K562 (cell line): Measurements from ENCODE around the gene MAMDC2. TPM values are rescaled to one million over a fixed set of nuclear protein-coding genes. Genes with fewer than 3 reads are reported as not detected.

Experiments
- ATAC-seq: fragments of 200-7000 bp; cut with Tn5 transposase; 3 replicates; pipeline ENCODE4 v1.9.1; 2020; ENCODE audit warnings: moderate library complexity
- BruUV-seq: library from RNA; stranded (reverse); fragments of 400-500 nt; replicated peaks from 2 replicates; lab custom pipeline; 2021; lab: Mats Ljungman, UMichigan
- CTCF ChIA-PET: fragments of 300-600 bp; formaldehyde crosslinking; extraction: SDS; loops from one replicate; lab custom pipeline; 2021; ENCODE audit warnings: low intra/inter-chr PET ratio; lab: Yijun Ruan, JAX
- POLR2A ChIA-PET: fragments of 300-600, 350-650 bp; sonication (Branson Sonifier 250); formaldehyde crosslinking; extraction: SDS; loops from one replicate; lab custom pipeline; 2021; ENCODE audit warnings: antibody characterized with exemption, inconsistent platforms; lab: Yijun Ruan, JAX
- DNase-seq, 4 experiments: peaks; one replicate each; pipeline versions ENCODE4 v3.0.0 to v3.0.0-alpha.2; 2011 to 2018; ENCODE audit warnings: low spot score in 3 of 4, mixed read lengths in 3 of 4; ENCODE audit errors: extremely low read depth in 1 of 4
- FAIRE-seq: peaks from 2 replicates; lab custom pipeline; 2011; peaks lifted over from hg19 to GRCh38; lab: Jason Lieb, UNC
- H2AFZ ChIP-seq: 2 replicates; pipeline ENCODE4 v1.6.0; 2011; ENCODE audit warnings: low read depth, low read length, control low read depth, inconsistent platforms
- H3K27ac ChIP-seq: fragments of 200-600 bp; 3 replicates; pipeline ENCODE4 v1.8.0; 2011; ENCODE audit warnings: low read depth, mild to moderate bottlenecking, control low read depth, inconsistent platforms, low read length, moderate library complexity, mixed read lengths; ENCODE audit errors: extremely low read depth
- H3K27me3 ChIP-seq, 2 experiments: fragments of 300-600 bp in 1 of 2; 2 replicates in 1 of 2; 3 replicates in 1 of 2; pipeline versions ENCODE4 v1.6.0 to v1.8.0; 2011; ENCODE audit warnings: inconsistent platforms in 2 of 2, low read length in 2 of 2, mild to moderate bottlenecking in 1 of 2, mixed read lengths in 1 of 2, moderate library complexity in 1 of 2; ENCODE audit not compliant: control insufficient read depth in 2 of 2, insufficient read depth in 2 of 2
- H3K36me3 ChIP-seq: fragments of 300-600 bp; 3 replicates; pipeline ENCODE4 v1.8.0; 2011; ENCODE audit warnings: mild to moderate bottlenecking, low read length, inconsistent platforms; ENCODE audit not compliant: control insufficient read depth, insufficient read depth
- H3K4me1 ChIP-seq, 2 experiments: fragments of 200-600 bp in 1 of 2; replicated peaks in 1 of 2; 2 replicates in 1 of 2; 3 replicates in 1 of 2; pipeline versions ENCODE4 v1.5.1 to v1.8.0; 2011; ENCODE audit warnings: inconsistent platforms in 2 of 2, low read length in 2 of 2, mild to moderate bottlenecking in 1 of 2, mixed read lengths in 1 of 2, moderate library complexity in 1 of 2; ENCODE audit not compliant: control insufficient read depth in 2 of 2, insufficient read depth in 2 of 2
- H3K4me2 ChIP-seq: 2 replicates; pipeline ENCODE4 v1.6.1; 2011; ENCODE audit warnings: low read length, control low read depth, inconsistent platforms, mixed read lengths; ENCODE audit not compliant: insufficient read depth
- H3K4me3 ChIP-seq: fragments of 200-600 bp; sonication (generic), shearing (Covaris generic); 2 replicates; pipeline ENCODE4 v1.5.1; 2016; ENCODE audit warnings: control low read depth, inconsistent platforms
- H3K79me2 ChIP-seq: fragments of 200-600 bp; 3 replicates; pipeline ENCODE4 v1.8.0; 2011; ENCODE audit warnings: low read length, inconsistent platforms; ENCODE audit not compliant: control insufficient read depth, insufficient read depth
- H3K9ac ChIP-seq, 2 experiments: 2 replicates each; pipeline versions ENCODE4 v1.6.0 to v1.6.1; 2011; ENCODE audit warnings: low read depth in 2 of 2, low read length in 2 of 2, control low read depth in 1 of 2, inconsistent platforms in 1 of 2, mild to moderate bottlenecking in 1 of 2, mixed read lengths in 1 of 2; ENCODE audit not compliant: insufficient read depth in 1 of 2
- H3K9me1 ChIP-seq: one replicate; pipeline ENCODE4 v1.6.0; 2011; ENCODE audit warnings: inconsistent platforms, mild to moderate bottlenecking, low read length, moderate library complexity; ENCODE audit not compliant: control insufficient read depth, insufficient read depth
- H3K9me3 ChIP-seq: replicated peaks from 2 replicates; pipeline ENCODE4 v1.5.1; 2011; ENCODE audit warnings: low read depth, low read length, inconsistent platforms; ENCODE audit not compliant: control insufficient read depth, insufficient read depth
- H4K20me1 ChIP-seq: replicated peaks from 2 replicates; pipeline ENCODE4 v1.6.1; 2011; ENCODE audit warnings: low read length, inconsistent platforms, mixed read lengths; ENCODE audit not compliant: control insufficient read depth, insufficient read depth
- BMI1 ChIP-seq: fragments of 150-350 bp; IDR thresholded peaks from 2 replicates; pipeline ENCODE4 v1.6.1; 2014; ENCODE audit warnings: low read length
- DNMT1 ChIP-seq: fragments of 450-650 bp; IDR thresholded peaks from 2 replicates; pipeline ENCODE4 v1.6.1; 2016; ENCODE audit warnings: antibody characterized with exemption, mild to moderate bottlenecking
- EGR1 ChIP-seq: fragments of 450-650 bp; conservative IDR thresholded peaks from 2 replicates; pipeline ENCODE4 v1.6.1; 2017; ENCODE audit warnings: mild to moderate bottlenecking
- FOXA3 ChIP-seq, 2 experiments: fragments of 450-650 bp in 1 of 2; sonication (generic) in 1 of 2; formaldehyde crosslinking; IDR thresholded peaks in 1 of 2; conservative IDR thresholded peaks in 1 of 2; 2 replicates each; pipeline versions ENCODE4 v1.4.0 to v1.8.0; 2020 to 2022; ENCODE audit warnings: mild to moderate bottlenecking in 2 of 2, missing genetic modification reagents in 1 of 2
- FOXJ3 ChIP-seq: sonication (generic); formaldehyde crosslinking; IDR thresholded peaks from 2 replicates; pipeline ENCODE4 v1.4.0; 2020; ENCODE audit warnings: mild to moderate bottlenecking, missing genetic modification reagents
- FOXP1 ChIP-seq: sonication (generic); formaldehyde crosslinking; IDR thresholded peaks from 2 replicates; pipeline ENCODE4 v1.8.0; 2022; ENCODE audit warnings: mild to moderate bottlenecking, missing genetic modification reagents
- HOXB6 ChIP-seq: fragments of 250-450 bp; sonication (Bioruptor Pico); IDR thresholded peaks from 2 replicates; pipeline ENCODE4 v1.5.1; 2022; ENCODE audit warnings: mild to moderate bottlenecking, borderline replicate concordance
- KLF6 ChIP-seq: fragments of 250-450 bp; sonication (Bioruptor Pico); IDR thresholded peaks from 2 replicates; pipeline ENCODE4 v1.4.0; 2020; ENCODE audit warnings: mild to moderate bottlenecking, moderate library complexity, borderline replicate concordance
- NFRKB ChIP-seq: fragments of 450-650 bp; IDR thresholded peaks from 2 replicates; pipeline ENCODE4 v1.6.1; 2016; ENCODE audit warnings: low read depth
- PHB2 ChIP-seq: fragments of 450-650 bp; IDR thresholded peaks from 2 replicates; pipeline ENCODE4 v1.6.1; 2017; ENCODE audit warnings: low read depth
- SPI1 ChIP-seq: IDR thresholded peaks from 2 replicates; pipeline ENCODE4 v1.6.1; 2011; ENCODE audit warnings: low read depth, low read length, control low read depth, borderline replicate concordance
- STAT6 ChIP-seq: sonication (generic); formaldehyde crosslinking; IDR thresholded peaks from 2 replicates; pipeline ENCODE4 v1.8.1; 2023; ENCODE audit warnings: mild to moderate bottlenecking, missing genetic modification reagents
- TRIM28 ChIP-seq: fragments of 450-650 bp; IDR thresholded peaks from 2 replicates; pipeline ENCODE4 v1.6.1; 2017
- ZNF174 ChIP-seq: fragments of 250-450 bp; sonication (Bioruptor Pico); IDR thresholded peaks from 2 replicates; pipeline ENCODE4 v1.4.0; 2020; ENCODE audit warnings: mild to moderate bottlenecking
- ZNF212 ChIP-seq: fragments of 450-650 bp; formaldehyde crosslinking; IDR thresholded peaks from 2 replicates; pipeline ENCODE4 v1.4.0; 2020; ENCODE audit warnings: mild to moderate bottlenecking
- WGBS: fragments of 100-300 bp; shearing (Covaris generic); methylation state at CpG from one replicate; pipeline ENCODE4 v1.1.6; 2016; ENCODE audit warnings: low coverage, mixed read lengths; ENCODE audit not compliant: insufficient coverage; ENCODE audit errors: missing lambda C conversion rate; 5-methylcytosine and 5-hydroxymethylcytosine counted together
- in situ Hi-C: fragments of 300-500 bp; cut with MboI; formaldehyde crosslinking; loops from 4 replicates; pipeline ENCODE4 v1.15.0; 2018; ENCODE audit warnings: inconsistent platforms, mixed read lengths
- intact Hi-C: fragments of 100-400 bp; cut with micrococcal nuclease; formaldehyde crosslinking; loops from 2 replicates; pipeline ENCODE4 v1.14.2; 2022
- polyA plus RNA-seq, 8 experiments: library from polyadenylated mRNA; depleted of rRNA in 4 of 8; stranded (reverse) in 5 of 8; unstranded in 3 of 8; fragments of >200 nt; fragmentation: Nextera tagmentation in 2 of 8; fragmentation: Illumina TruSeq in 1 of 8; extraction: Ambion mirVana in 2 of 8; extraction: Trizol in 1 of 8; gene quantifications; 2 replicates each; pipeline versions ENCODE4 v1.2.1 to v1.2.3, GENCODE V29; 2011 to 2014; ENCODE audit warnings: inconsistent platforms in 1 of 8, missing spikeins in 1 of 8
- total RNA-seq, 7 experiments: library from RNA; depleted of rRNA in 6 of 7; stranded (reverse); fragments of >200 nt in 6 of 7; fragmentation: Illumina TruSeq in 2 of 7; extraction: Trizol in 2 of 7; gene quantifications; 2 replicates each; pipeline versions ENCODE4 v1.2.1 to v1.2.3, GENCODE V29; 2011 to 2021; ENCODE audit warnings: low replicate concordance in 1 of 7
- TF ChIP-seq, protein P1 (sequence below): sonication (generic); formaldehyde crosslinking; IDR thresholded peaks from 2 replicates; pipeline ENCODE4 v1.9.0; 2022; ENCODE audit warnings: mild to moderate bottlenecking, missing genetic modification reagents
- TF ChIP-seq, protein P2 (sequence below): fragments of 250-450 bp; sonication (Bioruptor Pico); IDR thresholded peaks from 2 replicates; pipeline ENCODE4 v1.8.0; 2022; ENCODE audit warnings: inconsistent platforms

MAMDC2 gene
- total and polyA plus RNA-seq, 9 of the 15 experiments (the other 6 are each of a cell fraction or from before 2014, with no cell fraction given): 0.01 to 0.03 TPM; not detected in 7

DNA sequence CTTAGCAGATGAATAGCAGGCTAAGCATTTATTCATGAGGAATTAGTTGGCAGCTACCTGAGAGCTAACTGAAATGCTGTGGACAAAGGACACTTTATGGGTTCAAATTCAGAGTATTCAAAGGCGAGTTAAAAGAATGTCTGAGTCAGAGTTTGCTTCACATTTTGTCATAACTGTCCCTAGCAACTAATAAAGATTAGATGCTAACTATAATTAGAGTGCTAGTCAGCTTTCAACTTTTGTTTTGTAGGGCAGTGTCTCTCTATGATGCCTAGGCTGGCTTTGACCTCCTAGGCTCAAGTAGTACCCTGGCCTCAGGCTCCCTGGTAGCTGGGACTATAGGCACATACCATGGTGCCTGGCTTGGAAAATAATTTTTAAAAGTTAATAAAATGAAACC lies 219.8 kb downstream of the MAMDC2 start:
- no peak overlapping the region for H3K9ac ChIP-seq
- in situ Hi-C loops: no loop called here
- H3K9me1 ChIP-seq: no peaks in the 10 kb centered on the region
- no peak overlapping the region for H3K27ac ChIP-seq
- no peak for TF ChIP-seq ZNF212 (CRISPR knock-in tag)
- TF ChIP-seq PHB2: no peak
- no peak for TF ChIP-seq KLF6 (CRISPR knock-in tag)
- no peak for TF ChIP-seq STAT6 (CRISPR knock-in tag)
- no peak for TF ChIP-seq BMI1
- no peak for TF ChIP-seq EGR1
- TF ChIP-seq SPI1: no peak
- TF ChIP-seq NFRKB: no peak
- no peak for TF ChIP-seq TRIM28
- TF ChIP-seq DNMT1: no peak
- no peak for TF ChIP-seq HOXB6 (CRISPR knock-in tag)
- TF ChIP-seq FOXA3 (CRISPR knock-in tag; conservative IDR thresholded peaks at IDR 0.05 in 1 of 2, IDR thresholded peaks at IDR 0.05 in 1 of 2): no peak
- TF ChIP-seq FOXP1 (CRISPR knock-in tag): no peak
- TF ChIP-seq, protein P1, sequence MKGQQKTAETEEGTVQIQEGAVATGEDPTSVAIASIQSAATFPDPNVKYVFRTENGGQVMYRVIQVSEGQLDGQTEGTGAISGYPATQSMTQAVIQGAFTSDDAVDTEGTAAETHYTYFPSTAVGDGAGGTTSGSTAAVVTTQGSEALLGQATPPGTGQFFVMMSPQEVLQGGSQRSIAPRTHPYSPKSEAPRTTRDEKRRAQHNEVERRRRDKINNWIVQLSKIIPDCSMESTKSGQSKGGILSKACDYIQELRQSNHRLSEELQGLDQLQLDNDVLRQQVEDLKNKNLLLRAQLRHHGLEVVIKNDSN: no peak
- TF ChIP-seq ZNF174 (CRISPR knock-in tag): no peak
- TF ChIP-seq, protein P2, sequence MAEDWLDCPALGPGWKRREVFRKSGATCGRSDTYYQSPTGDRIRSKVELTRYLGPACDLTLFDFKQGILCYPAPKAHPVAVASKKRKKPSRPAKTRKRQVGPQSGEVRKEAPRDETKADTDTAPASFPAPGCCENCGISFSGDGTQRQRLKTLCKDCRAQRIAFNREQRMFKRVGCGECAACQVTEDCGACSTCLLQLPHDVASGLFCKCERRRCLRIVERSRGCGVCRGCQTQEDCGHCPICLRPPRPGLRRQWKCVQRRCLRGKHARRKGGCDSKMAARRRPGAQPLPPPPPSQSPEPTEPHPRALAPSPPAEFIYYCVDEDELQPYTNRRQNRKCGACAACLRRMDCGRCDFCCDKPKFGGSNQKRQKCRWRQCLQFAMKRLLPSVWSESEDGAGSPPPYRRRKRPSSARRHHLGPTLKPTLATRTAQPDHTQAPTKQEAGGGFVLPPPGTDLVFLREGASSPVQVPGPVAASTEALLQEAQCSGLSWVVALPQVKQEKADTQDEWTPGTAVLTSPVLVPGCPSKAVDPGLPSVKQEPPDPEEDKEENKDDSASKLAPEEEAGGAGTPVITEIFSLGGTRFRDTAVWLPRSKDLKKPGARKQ: no peak
- no peak for TF ChIP-seq FOXJ3
- H3K4me2 ChIP-seq: no peak overlapping the region
- peaks cover 70% of the 10 kb centered on the region for H3K36me3 ChIP-seq
- H3K79me2 ChIP-seq: peaks cover 57% of the 10 kb centered on the region
- H3K9me3 ChIP-seq: no peaks in the 10 kb centered on the region
- no peak overlapping the region for H3K4me3 ChIP-seq
- ChIA-PET CTCF (no interaction called here), POLR2A (no interaction called here)
- peaks cover 6% of the 10 kb centered on the region for H4K20me1 ChIP-seq
- H3K27me3 ChIP-seq: no peaks in the 10 kb centered on the region
- intact Hi-C loops: no loop called here
- BruUV-seq: no TSS peak
- DNase-seq (no peak), ATAC-seq (no peak), FAIRE-seq (no peak)
- 80% methylated on average over 1 of the region's 1 CpG for WGBS
- peaks cover 14 to 15% of the 10 kb centered on the region in 2 experiments; a peak in 4 of 5 replicates for H3K4me1 ChIP-seq
- no peak overlapping the region for H2AFZ ChIP-seq
